HG03520 (cell line): ENCODE data around the gene PFKFB2.

Experiments used
- ATAC-seq: cut with Tn5 transposase; IDR thresholded peaks from one replicate; pipeline ENCODE4 v1.9.1; 2021; ENCODE audit warnings: mild to moderate bottlenecking, moderate library complexity; ENCODE audit not compliant: unreplicated experiment

The PFKFB2 gene

DNA sequence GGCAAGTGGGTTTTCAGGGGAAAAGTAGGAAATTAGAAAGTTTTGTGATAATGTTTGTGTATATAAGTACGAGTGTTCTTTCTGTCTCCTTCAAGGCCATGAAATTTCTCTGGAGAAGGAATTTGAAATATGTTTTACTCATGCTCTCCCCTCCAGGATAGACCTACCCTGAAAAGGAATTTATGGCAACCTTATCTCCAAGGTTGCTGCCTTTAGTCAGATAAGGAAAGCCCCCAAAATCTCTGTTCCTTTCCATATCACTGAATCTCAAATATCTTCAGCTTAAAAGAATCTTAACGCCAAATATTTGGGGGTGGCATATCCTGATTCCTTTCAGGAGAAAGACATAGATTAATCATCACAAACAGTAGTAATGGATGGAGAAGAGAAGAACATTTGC lies 35.1 kb downstream of the PFKFB2 start:
- no peak for ATAC-seq

DNA sequence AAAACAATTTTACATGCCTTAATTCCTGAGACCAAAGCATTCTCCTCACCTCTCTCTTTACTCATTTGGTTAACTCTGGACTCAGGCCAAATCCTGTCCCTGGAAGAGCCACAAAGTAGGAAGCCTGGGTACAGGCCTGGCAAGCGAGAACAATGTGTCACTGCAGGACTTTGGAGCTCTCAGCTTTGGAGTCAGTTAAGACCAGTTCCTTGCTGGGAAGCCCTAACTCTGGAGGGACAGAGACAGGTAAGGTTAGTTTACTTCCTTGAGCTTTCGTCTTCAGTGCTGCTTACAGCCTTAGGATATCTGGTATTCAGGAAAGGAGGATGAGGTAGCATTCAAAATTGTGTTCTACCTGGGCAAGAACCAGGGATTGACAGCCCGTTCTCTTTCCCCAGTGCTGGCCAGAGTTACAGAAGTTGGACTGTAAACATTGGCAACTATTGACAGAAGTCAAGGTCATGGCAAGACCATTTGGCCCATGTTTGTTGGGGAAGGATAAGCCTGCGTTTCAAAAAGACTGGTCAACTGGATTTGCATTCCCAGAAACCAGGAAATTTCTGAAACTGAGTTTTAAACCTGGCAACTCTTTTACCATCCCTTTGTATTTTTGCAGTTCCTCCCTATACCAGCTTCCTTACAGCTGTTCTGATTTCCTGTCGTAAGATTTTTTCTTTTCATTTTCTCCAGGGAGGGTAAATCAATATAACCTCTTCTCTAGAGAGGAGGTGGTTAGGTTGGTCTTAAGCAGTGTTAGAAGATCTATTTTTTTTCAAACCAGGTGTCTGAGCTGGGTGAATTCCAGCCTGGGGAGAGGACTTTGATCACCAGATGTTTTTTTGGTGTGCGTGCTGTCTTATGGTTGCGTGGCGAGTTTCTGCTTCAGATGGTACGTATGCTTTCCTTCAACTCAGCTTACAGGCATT lies 35.9 kb downstream of the PFKFB2 start, which contains the start of gene C4BPB:
C4BPB (plus strand) TSS at position 160 of the 926 bp plus-strand sequence; CDS start at position 832, 672 bp downstream.
- no peak for ATAC-seq

DNA sequence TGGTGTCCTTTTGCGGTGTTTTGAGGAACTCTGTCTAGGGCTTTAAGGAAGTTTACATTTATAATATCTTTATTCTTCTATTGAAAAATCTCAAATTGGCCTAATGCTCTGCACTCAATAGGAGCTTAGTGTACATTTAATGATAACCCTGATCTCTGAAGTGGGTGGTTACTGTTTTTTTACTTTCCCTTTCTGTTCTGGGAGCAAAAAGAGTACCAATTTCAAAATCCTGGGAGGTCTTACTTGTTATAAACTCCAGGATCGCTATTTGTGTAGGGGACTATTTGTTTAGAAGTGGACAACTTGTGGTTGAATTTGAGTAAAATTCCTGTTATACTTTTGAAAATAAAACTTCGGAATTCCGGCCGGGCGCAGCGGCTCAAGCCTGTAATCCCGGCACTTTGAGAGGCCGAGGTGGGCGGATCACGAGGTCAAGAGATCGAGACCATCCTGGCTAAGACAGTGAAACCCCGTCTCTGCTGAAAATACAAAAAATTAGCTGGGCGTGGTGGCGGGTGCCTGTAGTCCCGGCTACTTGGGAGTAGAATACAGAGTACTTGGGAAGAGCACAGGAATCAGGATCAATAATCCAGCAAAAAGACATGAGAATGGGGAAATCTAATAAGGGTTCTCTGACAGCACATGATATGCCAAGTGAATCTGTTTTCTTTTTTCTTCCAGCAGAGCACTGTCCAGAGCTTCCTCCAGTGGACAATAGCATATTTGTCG lies 36.7 kb downstream of the PFKFB2 start:
- ATAC-seq, result no peak

DNA sequence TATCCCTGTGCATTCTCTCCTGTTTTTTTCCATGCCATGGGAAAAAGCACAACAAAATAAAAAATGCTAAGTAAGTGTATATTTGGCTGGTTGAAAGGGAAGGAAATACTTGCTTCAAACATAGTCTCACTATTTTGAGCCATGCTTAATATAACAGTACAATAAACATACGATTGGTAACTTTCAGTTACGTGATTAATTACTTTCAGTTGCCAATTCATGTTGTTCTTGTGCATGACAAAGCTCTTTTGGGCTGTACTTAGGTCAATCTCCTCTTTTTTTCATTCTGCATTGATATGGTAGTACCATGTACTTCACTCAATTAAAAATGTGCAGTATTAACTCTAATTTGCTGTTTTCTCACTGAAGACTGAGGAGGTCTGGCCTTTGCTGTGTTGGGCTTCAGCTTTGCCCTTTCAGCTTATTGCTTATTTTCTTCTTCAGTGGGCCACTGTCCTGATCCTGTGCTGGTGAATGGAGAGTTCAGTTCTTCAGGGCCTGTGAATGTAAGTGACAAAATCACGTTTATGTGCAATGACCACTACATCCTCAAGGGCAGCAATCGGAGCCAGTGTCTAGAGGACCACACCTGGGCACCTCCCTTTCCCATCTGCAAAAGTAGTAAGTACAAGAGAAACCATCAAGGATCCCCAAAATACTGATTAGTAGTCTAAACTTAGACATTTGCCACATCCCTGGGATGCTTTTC lies 38.3 kb downstream of the PFKFB2 start:
- ATAC-seq, result no peak

DNA sequence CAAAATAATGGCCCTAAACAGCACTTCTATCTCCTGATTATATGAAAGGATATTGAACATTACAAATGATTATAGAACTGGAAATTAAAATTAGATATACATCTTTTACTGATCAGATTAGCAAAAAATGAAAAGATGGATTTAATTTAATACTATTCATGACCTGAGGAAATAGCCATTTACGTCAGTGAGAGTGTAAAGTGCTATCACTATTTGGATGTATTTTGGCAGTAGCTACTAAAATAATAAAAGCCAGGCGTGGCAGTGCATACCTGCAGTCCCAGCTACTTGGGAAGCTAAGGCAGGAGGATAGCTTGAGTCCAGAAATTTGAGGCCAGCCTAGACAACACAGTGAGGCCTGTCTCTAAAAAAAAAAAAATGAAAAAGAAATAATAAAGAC lies 40.9 kb downstream of the PFKFB2 start:
- no peak for ATAC-seq

DNA sequence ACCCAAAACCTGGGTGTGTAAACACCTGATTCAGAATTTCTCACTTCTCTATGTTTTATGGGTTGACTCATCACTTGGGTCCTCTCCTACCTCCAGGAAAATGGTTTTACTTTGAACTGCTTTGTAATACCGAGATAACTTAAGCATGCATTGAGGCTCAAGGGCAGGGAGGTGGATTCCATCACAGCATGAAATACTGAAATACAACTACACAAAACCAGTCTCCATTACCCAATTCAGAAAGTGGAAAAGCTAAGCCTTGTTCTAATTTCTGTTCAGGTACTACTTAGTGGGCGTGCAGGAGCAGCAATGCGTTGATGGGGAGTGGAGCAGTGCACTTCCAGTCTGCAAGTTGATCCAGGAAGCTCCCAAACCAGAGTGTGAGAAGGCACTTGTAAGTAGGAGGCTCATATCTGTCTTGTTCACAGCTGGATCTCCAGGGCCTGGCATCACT lies 44.8 kb downstream of the PFKFB2 start:
- no peak for ATAC-seq

DNA sequence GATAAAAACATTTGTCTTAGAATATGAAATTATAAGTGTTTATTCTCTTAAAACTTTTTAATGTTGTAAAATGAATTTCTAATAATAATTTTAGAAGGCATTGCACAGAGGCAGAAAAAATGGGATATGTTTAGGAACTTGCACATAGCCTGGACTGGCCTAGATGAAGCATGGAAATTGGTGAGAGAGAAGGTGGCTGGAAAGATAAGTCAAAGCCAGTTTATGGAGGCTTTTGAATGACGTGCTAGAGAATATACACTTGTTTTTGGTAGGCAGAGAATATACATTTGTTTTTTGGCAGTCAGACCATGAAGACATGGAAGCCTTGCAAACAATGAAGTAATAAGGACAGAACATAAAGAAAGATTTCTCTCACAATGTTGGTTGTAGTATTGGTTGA lies 48.6 kb downstream of the PFKFB2 start:
- no peak for ATAC-seq

DNA sequence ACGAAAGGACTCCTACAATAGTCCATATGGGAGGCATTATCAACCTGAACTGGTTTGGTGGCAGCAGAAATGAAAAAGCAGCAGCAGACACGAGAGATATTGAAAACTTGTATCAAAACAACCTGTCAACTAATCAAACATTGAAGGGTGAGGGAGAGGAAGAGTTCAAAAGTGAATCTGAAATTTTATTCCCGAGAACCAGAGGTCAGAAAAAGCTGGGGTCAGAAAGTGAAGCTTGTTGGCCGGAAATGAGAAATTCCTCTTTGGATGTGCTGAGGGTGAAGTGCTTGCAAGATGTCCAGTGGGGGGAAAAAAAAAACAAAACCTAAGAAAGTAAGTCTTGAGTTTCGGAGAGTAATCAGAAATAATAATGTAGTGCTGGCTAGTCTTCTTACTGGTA lies 49.1 kb downstream of the PFKFB2 start:
- ATAC-seq, result no peak

DNA sequence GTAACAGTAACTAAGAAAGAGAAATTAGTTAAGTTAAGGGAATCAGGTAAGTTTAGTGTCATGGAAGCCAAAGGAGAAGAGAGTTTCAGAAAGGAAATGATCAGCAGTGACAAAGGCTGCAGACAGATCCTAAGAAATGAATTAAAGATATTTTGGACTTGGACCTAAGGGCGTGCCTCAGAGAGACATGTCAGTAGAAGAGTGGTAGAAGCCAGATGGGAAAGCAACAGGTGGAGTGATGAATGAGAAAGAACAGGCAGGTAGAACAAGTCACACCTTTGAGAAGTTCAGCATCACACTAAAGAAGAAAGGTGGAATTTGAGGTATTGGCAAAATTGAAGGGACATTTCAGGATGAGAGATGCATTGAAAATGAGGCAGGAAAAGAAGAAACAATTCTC lies 49.6 kb downstream of the PFKFB2 start:
- ATAC-seq, result no peak

DNA sequence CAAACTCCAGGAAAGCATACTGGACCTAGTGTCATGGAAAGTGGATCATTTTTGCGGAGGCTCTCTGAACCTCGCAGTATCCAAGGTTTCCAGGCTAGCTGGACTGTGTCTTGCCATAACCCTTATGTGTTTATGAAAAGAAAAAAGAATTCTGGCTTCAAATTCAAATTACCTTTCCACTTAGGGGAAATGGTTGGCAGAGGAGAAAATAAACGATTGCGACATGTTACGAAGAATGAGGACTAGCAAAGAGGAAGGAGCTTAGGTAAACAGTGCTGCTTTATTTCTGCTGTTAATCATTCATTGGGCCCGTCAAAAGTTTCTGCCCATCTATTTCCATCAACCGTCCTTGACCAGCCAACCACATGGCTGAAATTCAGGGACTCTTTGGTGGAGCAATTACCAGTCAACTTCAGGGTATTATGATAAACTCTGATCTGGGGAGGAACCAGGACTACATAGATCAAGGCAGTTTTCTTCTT lies 50.9 kb downstream of the PFKFB2 start, which contains the start of gene C4BPA:
C4BPA (plus strand) TSS at position 342 of the 482 bp plus-strand sequence. CDS start 8,793 bp downstream, outside the sequence.
- no peak for ATAC-seq

DNA sequence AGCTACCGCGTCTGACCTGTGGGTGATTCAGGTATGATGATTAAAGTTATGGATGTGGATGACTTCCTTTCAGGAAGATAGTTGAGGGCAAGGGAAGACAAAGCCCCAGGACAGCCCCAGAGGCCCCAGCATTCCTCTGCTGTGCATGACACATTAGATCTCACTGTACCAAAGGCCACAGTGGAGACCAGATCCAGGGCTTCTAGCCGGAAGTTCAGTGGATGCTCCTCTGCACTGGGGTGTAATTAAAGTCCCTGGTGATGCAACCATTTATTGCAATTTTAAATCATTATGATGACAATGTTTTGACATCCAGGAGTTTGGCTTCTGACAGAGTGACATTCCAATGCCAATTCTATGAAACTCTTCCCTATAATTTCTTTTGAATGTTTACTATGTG lies 55.9 kb downstream of the PFKFB2 start:
- ATAC-seq, result no peak

DNA sequence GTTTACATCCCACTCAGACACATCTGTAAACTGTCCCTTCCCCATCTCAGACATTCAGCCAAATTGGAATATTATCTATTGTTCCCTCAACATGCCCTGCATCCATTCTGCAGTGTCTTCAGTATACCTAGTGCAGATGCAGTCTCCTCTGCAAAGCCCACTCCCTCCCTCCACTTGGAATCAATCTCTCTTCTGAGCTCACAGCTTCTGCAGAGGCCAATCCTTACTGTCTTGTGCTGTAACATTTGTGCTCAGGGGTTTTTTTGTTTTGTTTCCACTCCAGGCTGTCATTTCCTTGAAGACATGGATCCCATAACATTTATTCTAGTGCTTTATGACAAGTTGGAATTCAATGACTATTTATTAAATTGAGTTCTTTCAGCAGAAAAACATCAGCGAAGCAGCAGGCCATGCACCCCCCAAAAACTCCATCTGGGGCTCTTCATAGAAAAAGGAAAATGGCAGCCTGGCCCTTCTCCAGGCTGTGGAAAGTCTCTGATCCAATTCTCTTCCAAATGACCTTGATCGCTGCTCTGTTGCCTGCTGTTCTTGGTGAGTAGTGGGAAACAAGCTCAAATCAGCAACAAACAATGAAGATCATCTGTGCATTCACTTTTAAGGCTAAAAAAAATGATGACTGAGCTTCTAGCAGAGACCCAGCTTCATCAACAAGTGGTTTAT lies 59.7 kb downstream of the PFKFB2 start:
- ATAC-seq, result no peak

DNA sequence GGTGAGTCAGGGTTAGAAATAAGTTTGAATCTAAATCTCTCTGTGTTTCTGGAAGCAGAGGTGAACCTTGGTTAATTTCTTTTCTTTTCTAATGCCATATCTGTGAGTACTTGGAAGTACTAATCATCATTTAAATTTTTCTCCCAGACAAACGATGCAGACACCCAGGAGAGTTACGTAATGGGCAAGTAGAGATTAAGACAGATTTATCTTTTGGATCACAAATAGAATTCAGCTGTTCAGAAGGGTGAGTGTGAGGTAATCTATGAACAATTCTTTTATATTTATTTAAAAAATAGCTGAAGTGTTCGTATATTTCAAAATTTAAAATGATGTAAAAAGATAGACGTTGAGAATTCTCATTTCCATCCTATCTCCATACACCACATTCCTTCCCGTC lies 62.2 kb downstream of the PFKFB2 start:
- no peak for ATAC-seq

DNA sequence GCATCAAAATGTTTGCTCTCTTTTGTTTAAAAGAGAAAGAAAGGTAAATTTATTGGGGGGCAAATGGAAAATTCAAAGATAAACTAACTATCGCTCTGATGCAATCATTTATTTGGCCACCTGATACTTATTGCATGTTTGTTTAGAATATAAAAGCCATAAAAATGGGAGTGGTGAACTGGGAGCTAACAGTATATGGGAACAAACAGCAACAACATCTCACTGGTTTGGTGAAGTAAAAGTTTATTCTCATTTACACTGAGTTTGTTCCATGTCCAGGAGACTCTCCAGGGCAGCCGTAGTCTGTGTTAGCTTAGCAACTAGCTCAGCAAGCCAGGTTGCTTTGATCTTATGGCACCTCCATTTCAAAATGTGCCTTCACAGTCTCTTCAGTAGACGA lies 71.3 kb downstream of the PFKFB2 start:
- no peak for ATAC-seq

DNA sequence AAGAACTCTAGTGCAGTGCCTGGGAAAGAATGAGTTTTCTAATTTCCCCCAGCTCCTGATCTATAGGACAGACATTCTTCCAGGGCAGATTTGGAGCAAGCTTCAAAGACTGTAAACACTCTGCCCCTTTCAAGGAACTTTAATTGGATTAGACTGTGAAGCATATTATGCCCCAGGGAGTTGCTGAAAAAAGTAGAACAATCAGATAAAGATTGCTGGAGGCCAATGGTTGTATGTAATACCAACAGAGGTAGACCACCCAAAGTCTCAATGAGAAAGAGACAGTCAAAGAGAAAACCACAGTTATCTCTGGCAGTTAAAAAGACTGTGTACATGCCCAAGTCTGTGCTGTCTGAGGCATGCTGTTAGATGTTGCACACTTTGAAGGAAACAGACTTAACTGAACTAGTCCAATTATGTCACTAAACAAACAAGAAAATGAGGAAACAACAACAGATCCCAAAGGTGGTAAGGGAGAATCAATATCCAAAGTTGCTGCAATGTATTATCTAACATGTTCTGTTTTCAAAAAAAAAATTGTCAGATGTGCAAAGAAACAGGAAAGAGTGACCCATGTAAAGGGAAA lies 75.4 kb downstream of the PFKFB2 start:
- no peak for ATAC-seq

DNA sequence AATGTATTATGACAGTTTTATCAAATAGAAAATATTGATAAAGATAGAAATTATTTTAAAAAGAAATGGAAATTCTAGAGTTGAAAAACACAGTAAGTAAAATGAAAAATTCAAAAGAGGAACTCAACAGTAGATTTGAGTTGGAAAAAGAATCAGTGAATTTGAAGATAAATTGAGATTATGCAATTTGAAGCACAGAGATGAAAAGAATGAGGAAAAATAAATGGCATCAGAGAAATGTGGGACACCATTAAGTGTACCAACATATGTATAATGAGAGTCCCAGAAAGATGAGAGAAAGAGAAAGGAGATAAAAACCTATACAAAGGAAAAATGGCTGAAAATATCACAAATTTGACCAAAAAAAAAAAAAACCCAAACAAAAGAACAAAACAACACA lies 76.0 kb downstream of the PFKFB2 start:
- ATAC-seq, result no peak
